Putamen (tissue), 1 donor: Measurements from ENCODE around the gene TAOK2.
"Not testable (repeated sequence)": the region's sequence is repeated elsewhere in the genome, so short reads cannot be mapped to it uniquely, and the experiment has no call there.

Experiments
- DNase-seq: peaks from one replicate; pipeline ENCODE4 v3.0.0-alpha.2; 2016; ENCODE audit warnings: low spot score

TAOK2 gene

GRCh38 chr16:30023586-30023985 is 49.9 kb downstream of the TAOK2 start:
- no peak for DNase-seq

DNA sequence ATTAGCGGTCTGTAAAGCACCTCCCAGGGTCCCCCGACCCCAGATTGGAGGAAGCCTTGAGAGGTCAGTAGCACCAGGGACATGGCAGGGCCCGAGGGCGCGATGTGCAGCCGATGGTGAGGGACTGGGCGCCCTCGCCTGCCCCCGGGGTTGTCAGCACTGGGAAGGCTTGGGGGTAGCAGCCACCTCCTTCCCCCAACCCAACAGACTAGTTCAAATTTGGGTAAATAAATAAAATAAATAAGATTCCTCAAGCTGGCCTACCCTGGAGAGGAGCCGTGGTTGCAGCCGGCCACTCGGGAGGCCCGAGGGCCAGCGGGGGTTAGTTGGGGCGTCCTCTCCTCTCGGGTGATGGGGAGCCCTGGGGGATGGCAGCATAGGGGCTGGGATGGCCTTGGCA is 50.8 kb downstream of the TAOK2 start:
- no peak for DNase-seq

DNA sequence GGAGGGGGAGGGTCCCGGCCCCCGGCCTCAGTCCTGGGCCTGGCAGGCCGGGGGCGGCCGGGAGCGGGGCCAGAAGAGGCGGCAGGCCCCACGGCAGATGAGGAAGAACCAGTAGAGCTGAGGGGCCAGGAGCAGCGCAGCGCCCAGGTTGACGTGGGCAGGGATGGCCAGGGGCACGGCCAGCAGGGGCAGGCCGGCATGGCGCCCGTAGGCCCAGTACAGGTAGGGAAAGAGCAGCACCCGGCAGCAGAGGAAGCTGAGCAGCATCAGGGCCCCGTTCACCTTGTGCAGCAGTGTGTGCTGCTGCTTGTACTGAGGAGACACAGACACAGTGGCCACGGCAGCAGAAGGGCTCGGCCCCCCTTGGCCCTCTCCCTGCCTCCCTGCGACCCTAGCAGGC is 51.5 kb downstream of the TAOK2 start:
- no peak for DNase-seq

DNA sequence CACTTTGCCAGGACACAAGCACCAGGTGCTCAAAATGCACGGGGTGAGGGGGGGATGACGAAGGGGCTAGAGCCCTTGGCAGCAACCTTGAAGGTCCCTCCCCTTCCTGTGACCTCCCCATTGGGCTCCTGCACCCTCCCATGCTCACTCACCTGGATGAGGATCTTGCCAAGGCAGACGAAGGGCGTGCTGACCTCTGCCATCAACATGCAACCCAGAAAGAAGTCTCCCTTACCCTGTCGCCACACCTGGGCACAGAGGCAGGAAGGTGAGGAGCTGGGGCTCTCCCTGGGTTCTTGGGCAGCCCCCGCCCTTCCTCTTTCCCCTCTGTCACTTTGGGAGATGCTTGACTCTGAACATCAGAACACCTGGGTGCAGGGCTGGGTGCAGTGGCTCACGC is 51.9 kb downstream of the TAOK2 start:
- DNase-seq = no peak

DNA sequence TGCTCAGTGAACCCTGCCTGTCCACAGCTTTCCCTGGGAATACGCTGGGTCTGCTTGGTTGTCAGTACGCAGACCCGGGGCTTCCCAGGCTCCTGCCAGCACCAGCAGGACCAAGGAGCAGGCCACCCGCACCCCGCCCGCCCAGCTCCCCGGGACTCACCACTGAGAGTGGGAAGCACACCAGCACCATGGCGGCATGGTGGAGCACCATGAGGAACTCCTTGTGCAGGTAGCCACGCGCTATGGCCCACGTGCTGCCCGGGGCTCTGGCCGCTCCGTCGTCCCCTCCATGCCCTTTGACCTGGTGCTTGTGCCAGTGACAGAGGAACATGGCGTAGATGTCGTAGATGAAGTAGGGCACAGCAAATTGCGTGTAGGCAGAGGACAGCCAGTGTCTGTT is 52.8 kb downstream of the TAOK2 start:
- DNase-seq = no peak

- DNase-seq = no peak
Measured at GRCh38 chr16:30027588-30028437, 54.1 kb downstream of the TAOK2 start.

DNA sequence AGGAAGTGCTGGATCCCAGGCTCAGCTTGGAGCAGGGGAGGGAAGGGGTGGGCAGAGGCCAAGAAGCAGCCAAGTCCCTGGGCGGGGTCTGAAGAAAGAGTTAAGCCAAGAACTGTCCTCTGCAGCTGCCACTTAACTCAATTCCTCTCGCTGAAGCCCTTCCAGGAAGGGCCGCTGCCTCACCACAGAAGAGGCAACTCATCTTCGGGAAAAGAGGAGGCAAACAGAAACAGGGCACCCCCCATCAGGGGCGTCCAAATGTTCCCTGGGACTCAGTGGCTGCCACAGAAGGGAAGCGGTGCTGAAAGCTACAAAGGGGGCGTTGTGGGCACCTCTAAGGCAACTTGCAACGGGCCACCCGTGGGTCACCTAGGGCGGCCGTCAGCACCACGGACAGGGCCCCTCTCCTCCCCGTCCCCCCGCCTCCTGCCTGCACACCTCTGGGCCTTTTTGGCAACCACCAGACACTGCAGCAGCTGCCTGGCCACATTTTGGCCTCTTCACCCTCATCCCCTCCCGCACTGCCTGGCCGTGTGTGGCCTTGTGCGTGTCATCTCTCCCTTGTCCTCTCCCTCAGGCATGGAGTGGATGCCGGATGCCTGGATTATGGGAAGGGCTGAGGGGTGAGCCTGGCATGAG is 54.9 kb downstream of the TAOK2 start:
- no peak for DNase-seq

DNA sequence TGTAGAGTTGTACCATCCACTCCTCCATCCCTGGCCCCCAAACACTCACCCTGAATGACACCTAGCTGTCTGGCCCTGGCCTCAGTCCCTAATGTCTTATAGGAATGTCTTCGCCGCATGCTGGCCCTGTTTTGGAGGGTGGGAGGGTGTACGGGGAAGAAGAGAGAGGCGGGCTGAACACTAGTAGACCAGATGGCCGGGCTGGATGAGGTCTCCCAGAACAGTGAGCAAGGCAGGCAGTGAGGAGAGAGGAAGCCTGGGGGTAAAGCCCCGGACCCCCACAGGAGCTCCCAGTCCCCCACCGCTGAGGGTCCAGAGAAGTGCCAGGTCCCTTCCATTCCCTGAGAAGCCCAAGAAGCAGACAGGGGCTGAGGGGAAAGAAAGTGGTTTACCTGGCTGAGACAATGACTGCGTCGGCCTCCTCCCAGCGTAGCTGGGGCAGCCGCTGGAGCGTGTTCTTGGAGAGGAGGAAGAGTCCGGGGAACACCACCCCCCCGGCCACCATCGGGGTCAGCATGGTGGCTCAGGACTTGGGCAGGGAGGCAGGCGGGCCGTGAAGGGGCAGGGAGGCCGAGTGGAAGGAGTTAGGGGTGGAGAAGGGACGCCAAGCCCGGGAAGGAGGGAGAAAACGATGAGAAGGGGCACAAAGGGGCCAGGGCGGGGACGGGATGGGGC is 56.5 kb downstream of the TAOK2 start:
- DNase-seq = no peak

DNA sequence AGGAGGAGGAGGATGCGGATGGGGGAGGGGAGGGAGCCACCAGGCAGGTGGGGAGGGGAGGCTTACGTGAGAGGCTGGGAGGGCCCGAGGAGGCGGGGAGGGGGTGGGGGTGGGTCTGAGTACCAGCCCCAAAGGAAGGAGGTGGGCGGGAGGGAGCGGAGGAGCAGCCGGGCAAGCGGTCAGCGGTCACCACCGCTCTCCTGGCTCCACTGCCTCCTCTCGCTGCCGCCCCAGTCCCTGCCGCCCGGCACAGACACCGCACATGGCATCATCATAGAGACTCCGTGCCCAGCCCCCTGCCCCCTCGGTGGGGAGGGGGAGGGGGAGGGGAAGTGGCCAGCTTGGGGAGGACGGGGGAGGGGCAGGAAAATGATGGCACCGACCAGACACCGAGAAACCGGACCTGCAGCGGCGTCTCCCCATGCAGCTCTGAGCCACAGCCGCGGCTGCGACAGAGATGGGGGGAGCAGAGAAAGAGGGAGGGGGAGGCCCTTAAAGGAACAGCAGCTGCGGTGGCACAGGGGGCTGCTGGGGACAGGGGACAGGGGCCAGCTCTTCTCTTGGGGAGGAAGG is 57.3 kb downstream of the TAOK2 start, which contains the start of gene TLCD3B:
Gene TLCD3B (minus strand): TSS at position 431 of the 573 bp plus-strand sequence. CDS start 744 bp downstream, outside the sequence.
- DNase-seq = no peak

DNA sequence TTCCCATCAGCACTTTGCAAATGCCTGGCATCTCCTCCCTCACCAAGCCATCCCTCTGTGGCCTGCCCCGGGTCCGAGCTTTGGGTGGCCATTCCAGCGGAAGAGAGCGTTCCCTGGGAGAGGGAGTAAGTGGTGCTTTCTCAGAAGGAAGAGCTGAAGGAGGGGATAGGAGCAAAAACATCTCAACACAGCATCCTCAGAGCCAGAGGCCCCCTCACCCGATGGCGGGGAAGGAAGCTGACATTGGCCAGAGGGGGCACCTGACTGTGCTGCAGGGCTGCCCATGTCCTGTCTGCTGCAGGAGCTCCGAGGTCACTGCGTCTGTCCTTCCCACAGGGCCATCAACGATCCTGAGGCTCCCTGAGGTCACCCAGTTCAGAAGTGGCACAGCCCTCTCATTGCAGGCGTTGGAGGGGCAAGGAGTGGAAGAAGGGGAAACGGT is 57.8 kb downstream of the TAOK2 start:
- no peak for DNase-seq

GRCh38 chr16:30032083-30032819 is 58.6 kb downstream of the TAOK2 start:
- DNase-seq = no peak

- no peak for DNase-seq
Measured at GRCh38 chr16:30033270-30033669, 59.6 kb downstream of the TAOK2 start.

GRCh38 chr16:30040221-30040620 is 66.6 kb downstream of the TAOK2 start:
- DNase-seq = no peak

GRCh38 chr16:30040690-30041089 is 67.0 kb downstream of the TAOK2 start:
- not testable (repeated sequence) for DNase-seq

GRCh38 chr16:30041841-30042240 is 68.2 kb downstream of the TAOK2 start:
- no peak for DNase-seq
